ENCODE results near the gene SLC27A6. TPM values are rescaled to one million over a fixed set of nuclear protein-coding genes. Genes with fewer than 3 reads are reported as not detected.

SLC27A6 gene, protein sequence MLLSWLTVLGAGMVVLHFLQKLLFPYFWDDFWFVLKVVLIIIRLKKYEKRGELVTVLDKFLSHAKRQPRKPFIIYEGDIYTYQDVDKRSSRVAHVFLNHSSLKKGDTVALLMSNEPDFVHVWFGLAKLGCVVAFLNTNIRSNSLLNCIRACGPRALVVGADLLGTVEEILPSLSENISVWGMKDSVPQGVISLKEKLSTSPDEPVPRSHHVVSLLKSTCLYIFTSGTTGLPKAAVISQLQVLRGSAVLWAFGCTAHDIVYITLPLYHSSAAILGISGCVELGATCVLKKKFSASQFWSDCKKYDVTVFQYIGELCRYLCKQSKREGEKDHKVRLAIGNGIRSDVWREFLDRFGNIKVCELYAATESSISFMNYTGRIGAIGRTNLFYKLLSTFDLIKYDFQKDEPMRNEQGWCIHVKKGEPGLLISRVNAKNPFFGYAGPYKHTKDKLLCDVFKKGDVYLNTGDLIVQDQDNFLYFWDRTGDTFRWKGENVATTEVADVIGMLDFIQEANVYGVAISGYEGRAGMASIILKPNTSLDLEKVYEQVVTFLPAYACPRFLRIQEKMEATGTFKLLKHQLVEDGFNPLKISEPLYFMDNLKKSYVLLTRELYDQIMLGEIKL
- 0.28 and 0.34 TPM in 2 replicates for total RNA-seq

GRCh38 chr5:128965011-128965637 lies at the start of gene SLC27A6:
Gene SLC27A6, plus strand, starts transcription at chr5:128965488. Its CDS starts 650 bp downstream, at chr5:128966138.

Other genes with a start within 250 kb of the SLC27A6 start
- 14.5 and 20.8 TPM in 2 replicates for gene ISOC1, start 129.3 kb downstream of the SLC27A6 start, total RNA-seq